Fibroblast of villous mesenchyme (primary cell): ENCODE data around the gene DPYD. TPM values are rescaled to one million over a fixed set of nuclear protein-coding genes. Genes with fewer than 3 reads are reported as not detected.

Experiments used
- DNase-seq: peaks from one replicate; pipeline ENCODE4 v3.0.0-alpha.2; 2010; ENCODE audit warnings: low read depth
- H3K4me3 ChIP-seq: 2 replicates; pipeline ENCODE4 v1.5.1; 2011; ENCODE audit warnings: low read depth, mild to moderate bottlenecking, low read length
- CTCF ChIP-seq: IDR thresholded peaks from 2 replicates; pipeline ENCODE4 v1.5.1; 2012; ENCODE audit warnings: low read depth, mild to moderate bottlenecking, low read length; ENCODE audit not compliant: insufficient read depth
- total RNA-seq: library from RNA; depleted of rRNA; stranded (reverse); fragments of >200 nt; gene quantifications from 2 replicates; pipeline ENCODE4 v1.2.3, GENCODE V29; 2012

Gene DPYD
- total RNA-seq, 1 donor: 48.4 TPM

- peak; percentile 34 for DNase-seq
- H3K4me3 ChIP-seq: no peak overlapping the region
- no peak for TF ChIP-seq CTCF
Measured at GRCh38 chr1:97901017-97901658, 19.7 kb downstream of the DPYD start.

- no peak overlapping the region for H3K4me3 ChIP-seq
- no peak for TF ChIP-seq CTCF
- DNase-seq: no peak
Measured at GRCh38 chr1:97898948-97899347, 21.9 kb downstream of the DPYD start.

DNA sequence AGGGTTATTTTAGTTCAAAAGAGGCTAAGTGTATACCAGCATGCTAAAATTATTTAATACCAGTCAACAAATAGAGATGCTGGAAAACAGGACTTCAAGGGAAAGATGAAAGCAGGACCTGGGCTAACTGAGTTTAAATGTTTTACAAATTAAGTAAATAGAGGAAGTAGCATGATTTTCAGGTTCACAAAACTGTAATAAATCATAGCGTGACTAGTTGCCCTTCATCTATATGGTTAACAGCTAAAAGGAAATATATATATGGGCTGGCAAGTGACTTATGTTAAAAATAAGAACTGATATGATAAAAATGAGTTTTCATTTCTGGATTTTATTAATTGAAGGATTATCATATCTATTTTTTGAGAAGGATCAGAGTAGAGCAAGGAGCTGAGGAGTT is 25.6 kb downstream of the DPYD start:
- TF ChIP-seq CTCF: no peak
- H3K4me3 ChIP-seq: no peak overlapping the region
- DNase-seq: no peak

DNA sequence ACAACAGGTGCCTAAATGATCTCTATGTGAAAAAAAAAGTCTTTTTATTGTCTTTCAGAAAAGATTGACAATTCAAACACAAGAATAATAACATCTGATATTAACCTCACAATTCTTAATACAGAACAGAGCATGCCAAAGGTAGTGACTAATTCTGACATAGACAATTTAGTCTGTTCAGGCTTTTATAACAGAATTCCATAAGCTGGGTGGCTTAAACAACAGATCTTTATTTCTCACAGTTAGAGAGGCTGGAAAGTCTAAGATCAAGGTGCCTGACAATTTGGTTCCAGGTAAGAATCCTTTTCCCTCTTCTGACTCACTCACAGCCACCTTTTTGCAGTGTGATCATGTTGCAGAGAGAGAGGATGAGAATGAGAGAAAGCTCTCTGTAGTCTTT is 27.0 kb downstream of the DPYD start:
- DNase-seq: no peak
- H3K4me3 ChIP-seq: no peak overlapping the region
- TF ChIP-seq CTCF: no peak

DNA sequence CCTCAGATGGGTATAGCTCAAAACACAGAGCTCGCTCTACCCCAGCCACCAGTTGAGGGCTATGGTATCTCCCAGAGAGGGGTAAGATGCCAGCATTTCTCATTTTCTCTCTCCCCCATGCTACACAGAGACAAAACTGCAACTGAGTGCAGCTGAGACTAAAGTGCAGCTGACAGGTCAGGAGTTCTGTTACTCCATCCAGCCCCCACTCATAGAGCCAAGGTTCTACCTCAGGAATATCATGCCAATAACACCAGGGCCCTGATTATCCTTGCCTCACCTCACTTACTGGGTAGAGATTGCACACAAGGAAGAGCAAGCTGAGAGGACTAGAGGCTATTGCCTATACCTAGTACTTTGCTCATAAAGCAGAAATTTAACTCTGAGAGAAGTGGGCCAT is 34.6 kb downstream of the DPYD start:
- H3K4me3 ChIP-seq: no peak overlapping the region
- no peak for DNase-seq
- TF ChIP-seq CTCF: no peak

DNA sequence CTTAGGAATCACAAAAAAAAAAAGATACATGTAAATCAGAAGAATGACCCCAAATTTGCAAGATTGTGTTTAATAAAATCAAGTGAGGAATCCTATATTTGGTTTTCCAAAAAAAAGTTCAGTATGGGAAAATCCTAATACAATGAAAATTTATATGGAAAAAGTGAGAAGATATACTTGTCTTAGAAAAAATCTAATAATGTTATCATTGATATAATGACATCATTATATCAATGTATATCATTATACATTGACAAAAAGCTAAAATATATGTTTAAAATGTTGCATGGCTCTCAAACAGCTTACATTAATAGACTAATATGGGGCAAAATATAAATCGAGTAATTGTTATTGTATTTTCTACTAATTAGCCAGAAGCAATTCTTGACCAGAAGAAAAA is 37.0 kb downstream of the DPYD start:
- no peak for TF ChIP-seq CTCF
- H3K4me3 ChIP-seq: no peak overlapping the region
- DNase-seq: no peak

DNA sequence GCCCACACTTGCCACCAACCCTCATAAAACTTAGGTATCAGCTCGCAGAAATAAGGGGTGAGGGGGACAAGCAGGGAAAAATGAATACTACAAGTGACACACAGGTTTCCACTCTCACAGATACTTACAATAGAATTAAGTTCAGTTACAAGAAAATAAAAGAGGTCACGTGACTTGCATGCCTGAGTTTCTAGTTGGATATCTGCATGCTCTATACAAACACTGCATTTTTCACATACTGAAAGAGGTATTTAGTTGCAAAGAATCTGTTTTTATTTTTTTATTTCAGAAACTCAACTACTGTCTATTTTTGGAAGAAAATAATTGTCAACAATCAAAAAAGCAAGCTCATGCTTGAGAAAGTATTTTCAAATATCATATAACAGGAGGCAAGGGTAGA is 43.5 kb downstream of the DPYD start:
- peak; percentile 6 for DNase-seq
- no peak for TF ChIP-seq CTCF
- no peak overlapping the region for H3K4me3 ChIP-seq
